ENCODE measurements around the gene GTSE1. TPM values are rescaled to one million over a fixed set of nuclear protein-coding genes. Genes with fewer than 3 reads are reported as not detected.

GTSE1 gene
- total RNA-seq, 1 experiment from 2014 or later, result 20.6 TPM

GRCh38 chr22:46348099-46348695 lies 51.5 kb downstream of the GTSE1 start:
- intact Hi-C loops (cut with micrococcal nuclease), result no loop called here
- H4K20me1 ChIP-seq (ENCODE audit: low read length), result no peaks in the 10 kb centered on the region
- H3F3A ChIP-seq (ENCODE audit: low read length, unreplicated experiment), result no peaks in the 10 kb centered on the region
- no peaks in the 10 kb centered on the region for H3K79me2 ChIP-seq (ENCODE audit: low read length)
- H3K27ac ChIP-seq (ENCODE audit: low read length), result no peak overlapping the region
- POLR2A ChIA-PET (ENCODE audit: unreplicated experiment), result no interaction called here
- H3K4me3 ChIP-seq (ENCODE audit: low read length), result no peak overlapping the region
- no TSS peak for BruUV-seq (replicated peaks)
- no peak for DNase-seq
- no peaks in the 10 kb centered on the region for H3K9me3 ChIP-seq (ENCODE audit: low read length)
- no peaks in the 10 kb centered on the region for H3K27me3 ChIP-seq (ENCODE audit: low read length)
- H3K4me1 ChIP-seq (ENCODE audit: insufficient read depth, low read length), result peaks cover 2% of the 10 kb centered on the region; the same call in 1 of the 2 replicates
- H3K9ac ChIP-seq (ENCODE audit: low read length), result no peak overlapping the region
- ATAC-seq, result no peak
- H3K9me2 ChIP-seq (replicated peaks; ENCODE audit: low read length), result no peaks in the 10 kb centered on the region
- no peak overlapping the region for H2AFZ ChIP-seq (ENCODE audit: low read length)
- H3K4me2 ChIP-seq (ENCODE audit: low read length), result no peak overlapping the region
- TF ChIP-seq EZH2phosphoT487 (IDR thresholded peaks at IDR 0.05; ENCODE audit: borderline replicate concordance, low read length), result no peak
- TF ChIP-seq EZH2 (IDR thresholded peaks at IDR 0.05; ENCODE audit: low read length, unreplicated experiment), result no peak
- TF ChIP-seq CTCF (conservative IDR thresholded peaks at IDR 0.05; ENCODE audit: low read depth, low read length), result no peak
- CTCF ChIA-PET, result no interaction called here
- H3K36me3 ChIP-seq (ENCODE audit: low read depth, low read length), result peaks cover 22% of the 10 kb centered on the region; the same call in 1 of the 2 replicates

GRCh38 chr22:46349238-46349637 lies 52.6 kb downstream of the GTSE1 start:
- TF ChIP-seq EZH2 (IDR thresholded peaks at IDR 0.05; ENCODE audit: low read length, unreplicated experiment) (no peak), CTCF (conservative IDR thresholded peaks at IDR 0.05; ENCODE audit: low read depth, low read length) (no peak), EZH2phosphoT487 (IDR thresholded peaks at IDR 0.05; ENCODE audit: borderline replicate concordance, low read length) (no peak)
- POLR2A ChIA-PET (ENCODE audit: unreplicated experiment), result no interaction called here
- Histone ChIP-seq H4K20me1 (ENCODE audit: low read length) (no peaks in the 10 kb centered on the region), H3K36me3 (ENCODE audit: low read depth, low read length) (peaks cover 21% of the 10 kb centered on the region), H3F3A (ENCODE audit: low read length, unreplicated experiment) (no peaks in the 10 kb centered on the region), H2AFZ (ENCODE audit: low read length) (no peak overlapping the region), H3K4me1 (ENCODE audit: insufficient read depth, low read length) (peaks cover 4% of the 10 kb centered on the region; the same call in 1 of the 2 replicates), H3K9ac (ENCODE audit: low read length) (no peak overlapping the region), H3K4me2 (ENCODE audit: low read length) (no peak overlapping the region), H3K27me3 (ENCODE audit: low read length) (no peaks in the 10 kb centered on the region), H3K27ac (ENCODE audit: low read length) (no peak overlapping the region), H3K4me3 (ENCODE audit: low read length) (no peak overlapping the region), H3K9me2 (replicated peaks; ENCODE audit: low read length) (no peaks in the 10 kb centered on the region), H3K9me3 (ENCODE audit: low read length) (no peaks in the 10 kb centered on the region), H3K79me2 (ENCODE audit: low read length) (no peaks in the 10 kb centered on the region)
- CTCF ChIA-PET, result no interaction called here
- no peak for ATAC-seq
- intact Hi-C loops (cut with micrococcal nuclease), result no loop called here
- DNase-seq, result no peak
- BruUV-seq (replicated peaks), result no TSS peak

- Histone ChIP-seq H3K4me2 (ENCODE audit: low read length) (no peak overlapping the region), H3F3A (ENCODE audit: low read length, unreplicated experiment) (no peaks in the 10 kb centered on the region), H3K4me1 (ENCODE audit: insufficient read depth, low read length) (peaks cover 4% of the 10 kb centered on the region; the same call in 1 of the 2 replicates), H3K4me3 (ENCODE audit: low read length) (no peak overlapping the region), H3K9ac (ENCODE audit: low read length) (no peak overlapping the region), H2AFZ (ENCODE audit: low read length) (no peak overlapping the region), H4K20me1 (ENCODE audit: low read length) (no peaks in the 10 kb centered on the region), H3K9me2 (replicated peaks; ENCODE audit: low read length) (no peaks in the 10 kb centered on the region), H3K27ac (ENCODE audit: low read length) (no peak overlapping the region), H3K79me2 (ENCODE audit: low read length) (no peaks in the 10 kb centered on the region), H3K36me3 (ENCODE audit: low read depth, low read length) (peaks cover 25% of the 10 kb centered on the region), H3K9me3 (ENCODE audit: low read length) (no peaks in the 10 kb centered on the region), H3K27me3 (ENCODE audit: low read length) (no peaks in the 10 kb centered on the region)
- TF ChIP-seq CTCF (conservative IDR thresholded peaks at IDR 0.05; ENCODE audit: low read depth, low read length) (no peak), EZH2 (IDR thresholded peaks at IDR 0.05; ENCODE audit: low read length, unreplicated experiment) (no peak), EZH2phosphoT487 (IDR thresholded peaks at IDR 0.05; ENCODE audit: borderline replicate concordance, low read length) (no peak)
- no peak for DNase-seq
- POLR2A ChIA-PET (ENCODE audit: unreplicated experiment), result no interaction called here
- intact Hi-C loops (cut with micrococcal nuclease), result no loop called here
- CTCF ChIA-PET, result no interaction called here
- BruUV-seq (replicated peaks), result no TSS peak
- ATAC-seq, result no peak
These were observed 53.0 kb downstream of the GTSE1 start for GRCh38 chr22:46349681-46350080.
